ENCODE data around the gene S100B. TPM values are rescaled to one million over a fixed set of nuclear protein-coding genes. Genes with fewer than 3 reads are reported as not detected.
A peak's percentile ranks its signal among the peaks of the same experiment; 100 is the strongest.
"Not testable (repeated sequence)": the region's sequence is repeated elsewhere in the genome, so short reads cannot be mapped to it uniquely, and the experiment has no call there.

The S100B gene
- total and polyA plus RNA-seq, 8 donors, result 1.8 to 18.4 (median 7.0) TPM; not detected in 1

DNA sequence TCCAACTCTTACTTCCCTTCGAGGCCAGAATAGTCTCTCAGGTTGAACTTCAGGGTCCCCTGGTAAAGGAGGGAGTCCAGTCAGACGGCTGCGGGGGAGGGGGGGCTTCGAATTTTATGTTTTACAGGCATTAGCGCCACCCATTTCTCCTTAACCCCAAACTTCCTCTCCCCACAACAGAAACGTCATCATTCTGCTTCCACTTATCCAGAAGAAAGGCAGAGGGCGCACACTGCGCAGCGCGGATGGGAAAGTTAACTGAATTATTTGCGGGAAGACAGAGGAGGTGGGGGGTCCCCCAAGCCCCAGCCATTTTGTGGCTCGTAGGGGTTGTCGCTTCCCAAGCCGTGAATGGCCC lies 30.1 kb upstream of the S100B start:
- Histone ChIP-seq H3K27me3 (no peaks in the 10 kb centered on the region), H3K36me3 (peaks cover 0 to 5% (median 0%) of the 10 kb centered on the region in 4 donors), H3K27ac (peak overlapping the region; percentile 92 to 99 (median 98)), H3K9me3 (no peaks in the 10 kb centered on the region), H3K4me1 (peaks cover 21 to 50% (median 38%) of the 10 kb centered on the region in 4 donors), H3K4me3 (peak overlapping the region; percentile 78 to 94 (median 84))
- intact Hi-C loops (cut with DNase I; ENCODE audit: low total_unique reads), result no loop called here
- TF ChIP-seq POLR2AphosphoS5 (IDR thresholded peaks at IDR 0.05) (no peak), EP300 (IDR thresholded peaks at IDR 0.05) (no peak), POLR2A (IDR thresholded peaks at IDR 0.05) (no peak)
- TF ChIP-seq, protein P1, sequence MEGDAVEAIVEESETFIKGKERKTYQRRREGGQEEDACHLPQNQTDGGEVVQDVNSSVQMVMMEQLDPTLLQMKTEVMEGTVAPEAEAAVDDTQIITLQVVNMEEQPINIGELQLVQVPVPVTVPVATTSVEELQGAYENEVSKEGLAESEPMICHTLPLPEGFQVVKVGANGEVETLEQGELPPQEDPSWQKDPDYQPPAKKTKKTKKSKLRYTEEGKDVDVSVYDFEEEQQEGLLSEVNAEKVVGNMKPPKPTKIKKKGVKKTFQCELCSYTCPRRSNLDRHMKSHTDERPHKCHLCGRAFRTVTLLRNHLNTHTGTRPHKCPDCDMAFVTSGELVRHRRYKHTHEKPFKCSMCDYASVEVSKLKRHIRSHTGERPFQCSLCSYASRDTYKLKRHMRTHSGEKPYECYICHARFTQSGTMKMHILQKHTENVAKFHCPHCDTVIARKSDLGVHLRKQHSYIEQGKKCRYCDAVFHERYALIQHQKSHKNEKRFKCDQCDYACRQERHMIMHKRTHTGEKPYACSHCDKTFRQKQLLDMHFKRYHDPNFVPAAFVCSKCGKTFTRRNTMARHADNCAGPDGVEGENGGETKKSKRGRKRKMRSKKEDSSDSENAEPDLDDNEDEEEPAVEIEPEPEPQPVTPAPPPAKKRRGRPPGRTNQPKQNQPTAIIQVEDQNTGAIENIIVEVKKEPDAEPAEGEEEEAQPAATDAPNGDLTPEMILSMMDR (IDR thresholded peaks at IDR 0.05), result no peak
- peak; percentile 40 to 95 for DNase-seq
- 1 to 2% (median 1%) methylated on average over 14 of the region's 14 CpGs for WGBS, 5 donors

DNA sequence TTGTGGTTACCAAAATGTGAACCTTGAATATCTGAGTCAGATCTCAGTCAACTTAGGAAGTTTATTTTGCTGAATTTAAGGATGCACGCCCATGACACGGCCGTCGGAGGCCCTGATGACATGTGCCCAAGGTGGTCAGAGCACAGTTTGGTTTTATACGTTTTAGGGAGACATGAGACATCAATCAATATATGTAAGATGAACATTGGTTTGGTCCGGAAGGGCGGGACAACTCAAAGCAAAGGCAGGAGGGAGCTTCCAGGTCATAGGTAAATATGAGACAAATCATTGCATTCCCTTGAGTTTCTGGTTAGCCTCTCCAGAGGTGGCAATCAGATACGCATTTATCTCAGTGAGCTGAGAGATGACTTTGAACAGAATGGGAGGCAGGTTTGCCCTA lies 29.5 kb upstream of the S100B start:
- Histone ChIP-seq H3K27me3 (no peaks in the 10 kb centered on the region), H3K36me3 (peaks cover 0 to 5% (median 0%) of the 10 kb centered on the region in 4 donors), H3K4me3 (peak overlapping the region; percentile 78 to 94 (median 84)), H3K4me1 (peaks cover 21 to 46% (median 35%) of the 10 kb centered on the region in 4 donors), H3K27ac (peak overlapping the region; percentile 92 to 99 (median 98)), H3K9me3 (no peaks in the 10 kb centered on the region)
- intact Hi-C loops (cut with DNase I; ENCODE audit: low total_unique reads), result no loop called here
- TF ChIP-seq POLR2AphosphoS5 (IDR thresholded peaks at IDR 0.05) (no peak), POLR2A (IDR thresholded peaks at IDR 0.05) (no peak), EP300 (IDR thresholded peaks at IDR 0.05) (no peak)
- TF ChIP-seq, protein P1 (IDR thresholded peaks at IDR 0.05), result no peak
- WGBS, 5 donors, result 80 to 88% (median 83%) methylated on average over 8 of the region's 8 CpGs
- DNase-seq, result peak in 1 of 2 donors; percentile 43

DNA sequence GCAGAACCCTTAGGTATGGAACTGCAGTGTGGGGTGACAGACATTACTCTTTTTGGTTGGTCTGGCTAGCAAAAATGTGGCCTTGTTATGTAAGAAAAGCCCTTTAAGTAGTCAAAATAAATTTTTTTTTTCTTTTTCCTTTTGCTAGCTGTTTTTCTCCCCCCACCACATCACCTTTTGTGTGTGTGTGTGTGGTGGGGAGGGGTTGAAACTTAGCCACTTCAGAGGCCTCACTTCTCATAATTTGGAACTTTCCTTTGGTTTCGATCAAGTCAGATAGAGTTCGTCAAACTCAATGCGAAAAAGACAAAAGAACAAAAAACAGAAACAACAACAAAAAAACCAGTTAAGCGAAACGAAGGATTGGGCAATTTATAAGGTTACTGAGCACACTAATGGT lies 28.7 kb upstream of the S100B start:
- no peaks in the 10 kb centered on the region for H3K9me3 ChIP-seq
- H3K36me3 ChIP-seq, result peaks cover 0 to 5% (median 0%) of the 10 kb centered on the region in 4 donors
- H3K27me3 ChIP-seq, result peaks cover 0 to 4% (median 0%) of the 10 kb centered on the region in 3 donors
- H3K27ac ChIP-seq, result no peak overlapping the region
- peaks cover 21 to 37% (median 30%) of the 10 kb centered on the region in 4 donors for H3K4me1 ChIP-seq
- no peak overlapping the region for H3K4me3 ChIP-seq
- TF ChIP-seq POLR2AphosphoS5 (IDR thresholded peaks at IDR 0.05), result no peak
- intact Hi-C loops (cut with DNase I; ENCODE audit: low total_unique reads), result no loop called here
- DNase-seq, result peak in 1 of 2 donors; percentile 22
- WGBS, 5 donors, result 89 to 98% (median 95%) methylated on average over 5 of the region's 5 CpGs

DNA sequence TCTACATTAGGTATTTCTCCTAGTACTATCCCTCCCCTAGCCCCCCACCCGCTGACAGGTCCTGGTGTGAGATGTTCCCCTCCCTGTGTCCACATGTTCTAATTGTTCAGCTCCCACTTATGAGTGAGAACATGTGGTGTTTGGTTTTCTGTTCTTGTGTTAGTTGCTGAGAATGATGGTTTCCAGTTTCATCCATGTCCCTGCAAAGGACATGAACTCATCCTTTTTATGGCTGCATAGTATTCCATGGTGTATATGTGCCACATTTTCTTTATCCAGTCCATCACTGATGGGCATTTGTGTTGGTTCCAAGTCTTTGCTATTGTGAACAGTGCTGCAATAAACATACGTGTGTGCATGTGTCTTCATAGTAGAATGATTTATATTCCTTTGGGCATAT lies 26.0 kb upstream of the S100B start:
- H3K27ac ChIP-seq; DNase-seq; intact Hi-C loops (cut with DNase I; ENCODE audit: low total_unique reads); H3K4me3 ChIP-seq; H3K36me3 ChIP-seq: not testable (repeated sequence)
- H3K4me1 ChIP-seq, result peaks cover 0 to 11% (median 4%) of the 10 kb centered on the region in 4 donors
- WGBS, 5 donors, result 81 to 93% (median 90%) methylated on average over 2 of the region's 2 CpGs
- peaks cover 1 to 11% (median 9%) of the 10 kb centered on the region in 4 donors for H3K9me3 ChIP-seq
- H3K27me3 ChIP-seq, result peaks cover 0 to 13% (median 0%) of the 10 kb centered on the region in 3 donors

DNA sequence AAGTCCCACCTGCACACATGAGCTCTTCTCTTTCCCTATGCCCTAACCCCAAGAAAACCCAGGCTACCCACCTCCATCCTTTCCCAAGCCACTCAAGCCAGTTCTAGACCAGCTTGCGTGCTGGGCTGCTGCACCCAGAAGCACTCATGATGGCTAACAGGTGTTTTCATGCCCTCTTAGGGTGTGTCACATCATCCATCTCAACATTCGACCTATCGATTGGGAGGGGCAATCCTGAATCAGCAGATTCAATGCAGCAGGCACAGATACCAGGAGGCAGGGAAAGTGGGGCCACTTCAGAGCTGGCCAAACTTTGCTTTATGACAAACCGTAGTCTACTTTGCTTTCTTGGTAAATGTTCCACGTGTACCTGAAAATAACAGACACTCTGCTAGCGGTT lies 24.0 kb upstream of the S100B start:
- Histone ChIP-seq H3K27ac (no peak overlapping the region), H3K36me3 (no peaks in the 10 kb centered on the region), H3K4me3 (no peak overlapping the region), H3K4me1 (no peaks in the 10 kb centered on the region), H3K9me3 (peaks cover 7 to 23% (median 21%) of the 10 kb centered on the region in 4 donors), H3K27me3 (peaks cover 0 to 13% (median 0%) of the 10 kb centered on the region in 3 donors)
- no peak for DNase-seq
- intact Hi-C loops (cut with DNase I; ENCODE audit: low total_unique reads), result no loop called here
- 76 to 89% (median 80%) methylated on average over 6 of the region's 6 CpGs for WGBS, 5 donors
- TF ChIP-seq POLR2A (IDR thresholded peaks at IDR 0.05), result no peak
- TF ChIP-seq EP300 (IDR thresholded peaks at IDR 0.05), result no peak
- TF ChIP-seq, protein P1 (IDR thresholded peaks at IDR 0.05), result no peak
- no peak for TF ChIP-seq POLR2AphosphoS5 (IDR thresholded peaks at IDR 0.05)

All from stomach (tissue), 9 donors.